Brain microvascular endothelial cell (primary cell): ENCODE results near the gene PRSS50.
"Not testable (repeated sequence)": the region's sequence is repeated elsewhere in the genome, so short reads cannot be mapped to it uniquely, and the experiment has no call there.

Source experiments
- DNase-seq: peaks from one replicate; pipeline ENCODE4 v3.0.0-alpha.2; 2020
- H3K27ac ChIP-seq: fragments of 250-450 bp; sonication (Bioruptor Pico); 2 replicates; pipeline ENCODE4 v1.5.1; 2020; ENCODE audit warnings: mild to moderate bottlenecking, moderate library complexity
- H3K27me3 ChIP-seq: fragments of 250-450 bp; sonication (Bioruptor Pico); replicated peaks from 2 replicates; pipeline ENCODE4 v1.5.1; 2020; ENCODE audit warnings: mild to moderate bottlenecking
- H3K36me3 ChIP-seq: fragments of 250-450 bp; sonication (Bioruptor Pico); replicated peaks from 2 replicates; pipeline ENCODE4 v1.5.1; 2020; ENCODE audit warnings: mild to moderate bottlenecking
- H3K4me3 ChIP-seq: 2 replicates; pipeline ENCODE4 v1.5.1; 2011; ENCODE audit warnings: low read depth, mild to moderate bottlenecking, control low read depth, low read length, moderate library complexity
- CTCF ChIP-seq: IDR thresholded peaks from 2 replicates; pipeline ENCODE4 v1.5.1; 2011; ENCODE audit warnings: low read depth, mild to moderate bottlenecking, moderate library complexity, low read length, control low read depth, inconsistent platforms; ENCODE audit errors: missing control alignments
- in situ Hi-C: cut with HindIII; loops from 2 replicates; pipeline ENCODE4 v1.10.0; 2017; ENCODE audit warnings: low sequenced_read_pairs, low pct_ligation_motif_present

The PRSS50 gene

GRCh38 chr3:46708401-46709156 lies 9.1 kb downstream of the PRSS50 start:
- H3K4me3 ChIP-seq: no peak overlapping the region
- H3K27ac ChIP-seq: no peak overlapping the region
- H3K27me3 ChIP-seq: no peaks in the 10 kb centered on the region
- no peaks in the 10 kb centered on the region for H3K36me3 ChIP-seq
- in situ Hi-C loops: no loop called here
- TF ChIP-seq CTCF: peak; percentile 21
- no peak for DNase-seq

DNA sequence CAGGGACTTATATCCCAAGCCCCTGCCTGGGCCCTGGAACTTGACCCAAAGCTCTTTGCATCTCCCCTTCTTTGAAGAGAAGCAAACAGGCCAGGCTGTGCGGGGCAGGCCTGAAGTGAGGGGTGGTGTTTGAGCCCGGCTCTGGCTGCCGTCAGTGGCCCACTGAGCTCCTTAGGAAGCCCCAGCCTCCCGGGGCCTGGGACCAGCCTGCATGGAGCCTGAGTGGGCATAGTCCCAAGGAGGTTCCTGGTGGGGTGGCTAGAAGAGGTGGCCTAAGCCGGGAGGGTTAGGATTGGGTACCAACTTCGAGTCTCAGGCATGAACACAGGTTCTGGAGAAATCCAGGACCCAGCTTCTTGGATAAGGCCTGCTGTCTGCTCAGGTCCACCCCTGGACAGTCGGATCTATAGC lies 10.1 kb downstream of the PRSS50 start:
- no peak for DNase-seq
- no peak for TF ChIP-seq CTCF
- Histone ChIP-seq H3K4me3 (no peak overlapping the region), H3K36me3 (no peaks in the 10 kb centered on the region), H3K27ac (no peak overlapping the region), H3K27me3 (peaks cover 2% of the 10 kb centered on the region)
- in situ Hi-C loops: no loop called here

DNA sequence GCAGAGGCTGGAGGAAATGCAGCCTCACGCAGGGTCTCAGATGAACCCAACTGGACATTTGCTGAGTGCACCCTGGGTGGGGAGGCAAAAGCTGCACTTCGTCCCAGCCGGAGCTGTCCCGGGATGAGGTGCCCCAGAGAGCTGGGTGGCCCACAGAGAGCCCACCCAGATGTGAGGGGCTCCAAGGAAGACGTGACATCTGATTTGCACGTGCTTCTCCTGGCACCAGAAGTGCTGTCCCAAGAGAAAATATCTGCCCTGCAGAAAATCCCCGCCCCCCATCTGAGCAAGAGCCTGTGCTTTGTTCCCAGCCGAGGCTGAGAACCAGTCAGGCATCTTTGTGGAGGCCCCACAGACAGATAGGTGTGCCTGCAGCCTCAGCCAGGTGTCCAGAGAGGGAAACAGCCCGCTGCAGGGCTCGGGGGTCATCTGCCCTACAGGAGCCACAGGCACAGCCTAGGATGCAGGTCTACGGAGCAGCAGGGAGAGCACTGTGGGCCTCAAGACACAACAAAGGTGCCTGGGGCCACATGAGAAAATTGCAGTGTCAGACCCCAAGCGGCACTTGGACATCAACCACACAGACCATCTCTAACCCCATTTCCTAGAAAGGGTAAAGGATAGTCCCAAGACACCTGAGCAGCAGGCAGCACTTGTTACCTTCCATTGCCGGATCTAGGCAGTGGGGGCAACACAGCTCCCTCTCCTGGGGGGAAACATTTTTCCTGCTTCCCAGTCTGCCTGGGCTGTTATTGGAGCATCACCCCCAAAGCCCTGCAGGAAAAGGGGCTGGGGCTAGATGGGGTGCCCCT lies 10.7 kb downstream of the PRSS50 start:
- Histone ChIP-seq H3K27ac (no peak overlapping the region), H3K36me3 (no peaks in the 10 kb centered on the region), H3K4me3 (no peak overlapping the region), H3K27me3 (peaks cover 2% of the 10 kb centered on the region)
- in situ Hi-C loops: no loop called here
- no peak for DNase-seq
- peak; percentile 25 for TF ChIP-seq CTCF

DNA sequence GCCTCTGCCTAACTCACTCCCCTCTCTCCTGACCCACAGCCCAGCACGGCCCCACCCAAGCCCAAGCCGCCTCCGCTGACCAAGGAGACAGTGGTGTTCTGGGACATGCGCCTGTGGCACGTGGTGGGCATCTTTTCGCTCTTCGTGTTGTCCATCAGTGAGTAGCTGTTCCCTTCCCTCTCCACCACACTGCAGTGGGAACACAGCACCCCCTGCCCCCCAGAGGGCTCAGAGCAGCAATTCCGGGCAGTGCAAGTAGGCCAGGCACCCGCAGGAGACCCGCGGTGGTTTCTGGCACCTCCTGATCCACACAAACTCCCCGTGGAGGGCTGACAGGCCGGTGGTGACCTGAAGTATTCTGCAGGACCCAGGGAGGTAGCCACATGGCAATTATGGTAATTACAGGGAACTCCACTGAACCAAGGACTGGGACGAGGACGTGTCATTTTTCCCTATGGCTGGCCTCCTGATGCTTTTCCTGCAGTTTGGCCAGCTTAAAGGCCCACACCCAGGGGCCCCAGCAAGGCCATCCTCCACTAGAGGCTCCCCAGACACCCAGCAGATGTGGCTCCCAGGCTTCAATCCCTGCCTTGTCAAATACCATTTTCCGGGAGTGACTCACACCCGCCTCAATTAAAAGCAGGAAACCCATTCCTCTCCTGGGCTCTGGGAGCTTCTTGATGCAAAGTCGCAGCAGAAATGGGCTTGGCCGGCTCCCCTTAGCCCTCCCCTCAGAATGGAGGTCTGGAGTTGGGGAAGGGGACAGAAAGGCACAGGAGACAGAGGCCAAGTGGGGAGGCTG lies 11.7 kb downstream of the PRSS50 start:
- DNase-seq: peak; percentile 44
- no peaks in the 10 kb centered on the region for H3K36me3 ChIP-seq
- TF ChIP-seq CTCF: peak; percentile 33
- peaks cover 10% of the 10 kb centered on the region for H3K27me3 ChIP-seq
- no peak overlapping the region for H3K4me3 ChIP-seq
- no peak overlapping the region for H3K27ac ChIP-seq
- in situ Hi-C loops: no loop called here

DNA sequence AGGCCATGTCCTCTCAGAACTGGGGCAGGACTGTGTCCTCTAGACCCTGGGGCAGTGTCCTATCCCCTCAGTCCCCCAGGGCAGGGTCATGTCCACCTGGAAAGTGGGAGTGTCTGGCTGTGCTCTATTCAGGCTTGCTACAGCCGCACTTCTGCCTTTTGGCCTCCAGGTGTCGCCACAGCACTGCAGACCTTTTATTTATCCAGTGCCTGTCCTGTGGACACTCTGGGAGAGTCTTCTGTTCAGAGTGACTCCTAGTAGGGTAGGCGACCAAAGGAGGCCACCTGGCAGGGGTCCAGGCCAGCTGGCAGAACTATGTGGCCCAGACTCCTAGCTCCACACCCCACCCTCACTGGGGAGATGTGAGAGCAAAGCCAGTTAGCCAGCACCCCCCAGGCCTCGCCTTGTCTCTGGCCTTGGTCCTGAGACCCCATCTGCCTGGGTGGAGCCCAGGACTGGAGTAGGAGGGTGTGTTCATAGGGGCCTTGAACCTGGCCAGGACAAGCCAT lies 12.6 kb downstream of the PRSS50 start:
- in situ Hi-C loops: no loop called here
- DNase-seq: peak; percentile 66
- no peak overlapping the region for H3K27ac ChIP-seq
- no peaks in the 10 kb centered on the region for H3K36me3 ChIP-seq
- H3K4me3 ChIP-seq: no peak overlapping the region
- H3K27me3 ChIP-seq: peaks cover 10% of the 10 kb centered on the region
- peak; percentile 98 for TF ChIP-seq CTCF

GRCh38 chr3:46704346-46704745 lies 13.3 kb downstream of the PRSS50 start:
- H3K4me3 ChIP-seq, H3K36me3 ChIP-seq, H3K27ac ChIP-seq, DNase-seq, in situ Hi-C loops: not testable (repeated sequence)
- peaks cover 10% of the 10 kb centered on the region for H3K27me3 ChIP-seq
